Measurements from ENCODE around the gene ISLR2. TPM values are rescaled to one million over a fixed set of nuclear protein-coding genes. Genes with fewer than 3 reads are reported as not detected.
"Not testable (repeated sequence)": the region's sequence is repeated elsewhere in the genome, so short reads cannot be mapped to it uniquely, and the experiment has no call there.

Gene ISLR2
- total and polyA plus RNA-seq, 2 experiments from 2014 or later, result 0.13 TPM; not detected in 1

GRCh38 chr15:74108111-74108510 lies 22.3 kb upstream of the ISLR2 start:
- DNase-seq (ENCODE audit: low spot score), result no peak
- Histone ChIP-seq H3K4me2 (no peak overlapping the region), H3K27me3 (no peaks in the 10 kb centered on the region), H3K9me3 (ENCODE audit: low read depth) (no peaks in the 10 kb centered on the region), H3K4me3 (no peak overlapping the region), H3K79me2 (no peaks in the 10 kb centered on the region), H4K20me1 (ENCODE audit: insufficient read depth, poor library complexity, severe bottlenecking) (no peaks in the 10 kb centered on the region), H2AFZ (no peak overlapping the region), H3K27ac (no peak overlapping the region), H3K36me3 (replicated peaks; ENCODE audit: insufficient read depth, low read depth) (no peaks in the 10 kb centered on the region), H3K9me2 (replicated peaks; ENCODE audit: insufficient read depth) (no peaks in the 10 kb centered on the region), H3K4me1 (ENCODE audit: insufficient read depth) (no peaks in the 10 kb centered on the region)
- 81% methylated on average over 5 of the region's 5 CpGs for WGBS (ENCODE audit: low lambda C conversion rate, missing lambda C conversion rate)
- TF ChIP-seq, protein P1, sequence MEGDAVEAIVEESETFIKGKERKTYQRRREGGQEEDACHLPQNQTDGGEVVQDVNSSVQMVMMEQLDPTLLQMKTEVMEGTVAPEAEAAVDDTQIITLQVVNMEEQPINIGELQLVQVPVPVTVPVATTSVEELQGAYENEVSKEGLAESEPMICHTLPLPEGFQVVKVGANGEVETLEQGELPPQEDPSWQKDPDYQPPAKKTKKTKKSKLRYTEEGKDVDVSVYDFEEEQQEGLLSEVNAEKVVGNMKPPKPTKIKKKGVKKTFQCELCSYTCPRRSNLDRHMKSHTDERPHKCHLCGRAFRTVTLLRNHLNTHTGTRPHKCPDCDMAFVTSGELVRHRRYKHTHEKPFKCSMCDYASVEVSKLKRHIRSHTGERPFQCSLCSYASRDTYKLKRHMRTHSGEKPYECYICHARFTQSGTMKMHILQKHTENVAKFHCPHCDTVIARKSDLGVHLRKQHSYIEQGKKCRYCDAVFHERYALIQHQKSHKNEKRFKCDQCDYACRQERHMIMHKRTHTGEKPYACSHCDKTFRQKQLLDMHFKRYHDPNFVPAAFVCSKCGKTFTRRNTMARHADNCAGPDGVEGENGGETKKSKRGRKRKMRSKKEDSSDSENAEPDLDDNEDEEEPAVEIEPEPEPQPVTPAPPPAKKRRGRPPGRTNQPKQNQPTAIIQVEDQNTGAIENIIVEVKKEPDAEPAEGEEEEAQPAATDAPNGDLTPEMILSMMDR (IDR thresholded peaks at IDR 0.05; ENCODE audit: poor library complexity), result no peak
- TF ChIP-seq EZH2 (IDR thresholded peaks at IDR 0.05; ENCODE audit: borderline replicate concordance) (no peak), EZH2phosphoT487 (IDR thresholded peaks at IDR 0.05; ENCODE audit: low read depth, severe bottlenecking, unreplicated experiment) (no peak)

DNA sequence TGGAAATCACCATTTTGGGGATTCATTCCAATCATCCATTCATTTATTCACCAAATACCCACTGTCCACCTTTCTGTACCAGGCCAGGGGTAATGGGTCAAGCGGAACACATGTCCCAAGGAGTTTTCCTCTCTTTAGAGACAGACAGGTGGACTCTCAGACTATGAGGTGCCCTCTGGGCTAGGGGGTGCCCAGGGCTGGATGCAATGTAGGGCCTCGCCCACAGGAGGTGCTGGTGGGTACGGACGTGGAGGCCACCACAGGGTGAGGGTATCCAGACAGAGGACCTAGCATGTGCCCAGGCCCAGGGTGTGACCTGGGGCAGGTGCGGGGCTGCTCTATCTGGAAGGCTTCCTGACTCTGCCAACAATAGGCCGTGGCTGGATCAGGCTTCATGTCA lies 21.8 kb upstream of the ISLR2 start:
- H2AFZ ChIP-seq; H3K27ac ChIP-seq; H3K79me2 ChIP-seq; H3K36me3 ChIP-seq (replicated peaks; ENCODE audit: insufficient read depth, low read depth); H4K20me1 ChIP-seq (ENCODE audit: insufficient read depth, poor library complexity, severe bottlenecking); H3K4me2 ChIP-seq; H3K9me2 ChIP-seq (replicated peaks; ENCODE audit: insufficient read depth); H3K27me3 ChIP-seq; H3K4me3 ChIP-seq; H3K9me3 ChIP-seq (ENCODE audit: low read depth); DNase-seq (ENCODE audit: low spot score); H3K4me1 ChIP-seq (ENCODE audit: insufficient read depth): not testable (repeated sequence)
- WGBS (ENCODE audit: low lambda C conversion rate, missing lambda C conversion rate), result 86% methylated on average over 6 of the region's 6 CpGs

- DNase-seq (ENCODE audit: low spot score), result no peak
- Histone ChIP-seq H3K79me2 (no peaks in the 10 kb centered on the region), H3K27me3 (no peaks in the 10 kb centered on the region), H3K9me2 (replicated peaks; ENCODE audit: insufficient read depth) (no peaks in the 10 kb centered on the region), H4K20me1 (ENCODE audit: insufficient read depth, poor library complexity, severe bottlenecking) (no peaks in the 10 kb centered on the region), H3K4me2 (no peak overlapping the region), H3K4me3 (no peak overlapping the region), H2AFZ (no peak overlapping the region), H3K4me1 (ENCODE audit: insufficient read depth) (no peaks in the 10 kb centered on the region), H3K9me3 (ENCODE audit: low read depth) (no peaks in the 10 kb centered on the region), H3K27ac (no peak overlapping the region), H3K36me3 (replicated peaks; ENCODE audit: insufficient read depth, low read depth) (no peaks in the 10 kb centered on the region)
- WGBS (ENCODE audit: low lambda C conversion rate, missing lambda C conversion rate), result 90% methylated on average over 7 of the region's 7 CpGs
- no peak for TF ChIP-seq EZH2phosphoT487 (IDR thresholded peaks at IDR 0.05; ENCODE audit: low read depth, severe bottlenecking, unreplicated experiment)
- no peak for TF ChIP-seq EZH2 (IDR thresholded peaks at IDR 0.05; ENCODE audit: borderline replicate concordance)
- TF ChIP-seq, protein P1 (IDR thresholded peaks at IDR 0.05; ENCODE audit: poor library complexity), result no peak
Measured at GRCh38 chr15:74109713-74110112, 20.7 kb upstream of the ISLR2 start.

GRCh38 chr15:74120426-74120825 lies 10.0 kb upstream of the ISLR2 start:
- 81% methylated on average over 6 of the region's 6 CpGs for whole genome bisulfite sequencing (ENCODE audit: low lambda C conversion rate, missing lambda C conversion rate)

More at GRCh38 chr15:74120426-74120825, 10.0 kb upstream of the ISLR2 start:
- TF ChIP-seq EZH2phosphoT487 (IDR thresholded peaks at IDR 0.05; ENCODE audit: low read depth, severe bottlenecking, unreplicated experiment), result no peak
- TF ChIP-seq, protein P1 (IDR thresholded peaks at IDR 0.05; ENCODE audit: poor library complexity), result no peak
- no peak for TF ChIP-seq EZH2 (IDR thresholded peaks at IDR 0.05; ENCODE audit: borderline replicate concordance)
- DNase-seq (ENCODE audit: low spot score), result no peak
- H3K27ac ChIP-seq, result no peak overlapping the region
- H3K27me3 ChIP-seq, result peaks cover 39% of the 10 kb centered on the region
- no peak overlapping the region for H3K4me2 ChIP-seq
- H3K36me3 ChIP-seq (replicated peaks; ENCODE audit: insufficient read depth, low read depth), result no peaks in the 10 kb centered on the region
- H3K4me3 ChIP-seq, result no peak overlapping the region
- H2AFZ ChIP-seq, result no peak overlapping the region
- no peaks in the 10 kb centered on the region for H3K9me3 ChIP-seq (ENCODE audit: low read depth)
- H3K79me2 ChIP-seq, result no peaks in the 10 kb centered on the region
- no peaks in the 10 kb centered on the region for H4K20me1 ChIP-seq (ENCODE audit: insufficient read depth, poor library complexity, severe bottlenecking)
- H3K9me2 ChIP-seq (replicated peaks; ENCODE audit: insufficient read depth), result no peaks in the 10 kb centered on the region
- H3K4me1 ChIP-seq (ENCODE audit: insufficient read depth), result no peaks in the 10 kb centered on the region
